Measurements from ENCODE around the gene TGFB2.

DNA sequence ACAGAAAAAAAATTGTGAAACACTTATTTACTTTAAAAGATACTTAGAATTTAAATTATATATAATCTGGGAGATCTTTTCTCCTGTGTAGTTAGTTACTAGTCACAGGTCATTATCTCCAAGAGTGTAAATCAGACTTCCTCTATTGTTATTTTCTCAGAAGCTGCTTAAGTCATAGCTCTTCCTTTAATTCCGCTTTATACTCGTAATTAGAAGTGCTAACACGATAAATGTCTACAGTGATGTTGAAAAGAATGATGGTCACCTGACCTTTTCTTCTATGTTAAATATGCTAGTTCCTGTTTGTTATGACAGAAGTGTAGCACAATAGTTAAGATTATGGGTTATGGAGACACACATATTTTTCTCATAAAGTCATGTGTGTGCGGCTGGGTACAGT, 123.6 kb downstream of the TGFB2 start:
- TF ChIP-seq, protein P1, sequence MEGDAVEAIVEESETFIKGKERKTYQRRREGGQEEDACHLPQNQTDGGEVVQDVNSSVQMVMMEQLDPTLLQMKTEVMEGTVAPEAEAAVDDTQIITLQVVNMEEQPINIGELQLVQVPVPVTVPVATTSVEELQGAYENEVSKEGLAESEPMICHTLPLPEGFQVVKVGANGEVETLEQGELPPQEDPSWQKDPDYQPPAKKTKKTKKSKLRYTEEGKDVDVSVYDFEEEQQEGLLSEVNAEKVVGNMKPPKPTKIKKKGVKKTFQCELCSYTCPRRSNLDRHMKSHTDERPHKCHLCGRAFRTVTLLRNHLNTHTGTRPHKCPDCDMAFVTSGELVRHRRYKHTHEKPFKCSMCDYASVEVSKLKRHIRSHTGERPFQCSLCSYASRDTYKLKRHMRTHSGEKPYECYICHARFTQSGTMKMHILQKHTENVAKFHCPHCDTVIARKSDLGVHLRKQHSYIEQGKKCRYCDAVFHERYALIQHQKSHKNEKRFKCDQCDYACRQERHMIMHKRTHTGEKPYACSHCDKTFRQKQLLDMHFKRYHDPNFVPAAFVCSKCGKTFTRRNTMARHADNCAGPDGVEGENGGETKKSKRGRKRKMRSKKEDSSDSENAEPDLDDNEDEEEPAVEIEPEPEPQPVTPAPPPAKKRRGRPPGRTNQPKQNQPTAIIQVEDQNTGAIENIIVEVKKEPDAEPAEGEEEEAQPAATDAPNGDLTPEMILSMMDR (optimal IDR thresholded peaks at IDR 0.05 in 1 of 3, IDR thresholded peaks at IDR 0.05 in 1 of 3, conservative IDR thresholded peaks at IDR 0.05 in 1 of 3; ENCODE audit: extremely low read depth in 1 of 3, insufficient read depth in 2 of 3, low read length in 3 of 3), result no peak
- TF ChIP-seq EZH2 (IDR thresholded peaks at IDR 0.05; ENCODE audit: low read length), result no peak

Measured in keratinocyte (primary cell).